ENCODE measurements around the gene FGFBP3.

Gene FGFBP3, protein sequence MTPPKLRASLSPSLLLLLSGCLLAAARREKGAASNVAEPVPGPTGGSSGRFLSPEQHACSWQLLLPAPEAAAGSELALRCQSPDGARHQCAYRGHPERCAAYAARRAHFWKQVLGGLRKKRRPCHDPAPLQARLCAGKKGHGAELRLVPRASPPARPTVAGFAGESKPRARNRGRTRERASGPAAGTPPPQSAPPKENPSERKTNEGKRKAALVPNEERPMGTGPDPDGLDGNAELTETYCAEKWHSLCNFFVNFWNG

DNA sequence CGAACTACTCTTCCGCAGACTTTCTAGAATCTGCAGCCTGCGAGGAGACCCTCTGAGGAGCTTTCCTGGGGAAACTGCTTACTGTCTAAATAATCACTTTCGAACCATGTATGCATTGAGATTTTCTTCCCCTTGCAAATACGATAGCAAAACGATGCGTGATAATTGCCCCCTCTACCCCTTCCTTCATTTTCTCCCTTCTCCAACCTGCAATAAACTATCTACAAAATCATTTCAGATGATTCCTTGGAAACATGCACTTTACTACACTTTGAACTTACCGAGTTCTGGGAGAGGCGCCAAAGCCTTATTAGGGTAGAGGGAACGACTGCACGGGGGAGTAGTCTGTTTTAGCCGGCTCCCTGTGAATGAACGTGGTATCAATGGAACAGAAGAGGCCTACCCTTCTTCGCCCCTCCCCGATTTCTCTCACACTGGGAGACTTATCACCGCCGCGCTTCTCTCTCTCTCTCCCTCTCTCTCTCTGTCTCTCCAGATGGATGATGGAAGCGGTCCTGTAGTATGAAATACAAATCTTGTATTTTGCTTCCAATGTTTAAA, at the start of gene FGFBP3:
FGFBP3 (minus strand) TSS at position 370 of the 561 bp plus-strand sequence. CDS start 517 bp downstream, outside the sequence.
- DNase-seq = no peak

DNA sequence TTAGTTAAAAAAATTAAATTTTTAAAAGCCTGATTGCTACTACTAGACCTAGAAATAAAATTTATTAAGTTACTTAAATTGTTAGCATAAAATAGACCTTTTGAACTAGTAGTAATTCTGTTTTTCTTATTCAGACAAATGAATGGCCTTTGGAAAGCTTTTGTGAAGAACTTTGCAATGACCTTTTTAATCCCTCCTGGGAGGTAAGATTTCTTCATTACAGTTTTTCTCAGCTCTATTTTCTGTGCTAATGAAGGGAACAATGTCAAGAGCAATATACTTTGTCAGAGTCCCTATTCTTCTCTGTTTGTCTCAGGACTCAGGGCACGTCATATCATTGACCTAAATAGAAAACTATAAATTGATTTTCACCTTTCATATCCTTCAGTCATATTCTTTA, 47.8 kb upstream of the FGFBP3 start:
- DNase-seq = no peak

GRCh38 chr10:91955114-91955513, 45.8 kb upstream of the FGFBP3 start:
- no peak for DNase-seq

DNA sequence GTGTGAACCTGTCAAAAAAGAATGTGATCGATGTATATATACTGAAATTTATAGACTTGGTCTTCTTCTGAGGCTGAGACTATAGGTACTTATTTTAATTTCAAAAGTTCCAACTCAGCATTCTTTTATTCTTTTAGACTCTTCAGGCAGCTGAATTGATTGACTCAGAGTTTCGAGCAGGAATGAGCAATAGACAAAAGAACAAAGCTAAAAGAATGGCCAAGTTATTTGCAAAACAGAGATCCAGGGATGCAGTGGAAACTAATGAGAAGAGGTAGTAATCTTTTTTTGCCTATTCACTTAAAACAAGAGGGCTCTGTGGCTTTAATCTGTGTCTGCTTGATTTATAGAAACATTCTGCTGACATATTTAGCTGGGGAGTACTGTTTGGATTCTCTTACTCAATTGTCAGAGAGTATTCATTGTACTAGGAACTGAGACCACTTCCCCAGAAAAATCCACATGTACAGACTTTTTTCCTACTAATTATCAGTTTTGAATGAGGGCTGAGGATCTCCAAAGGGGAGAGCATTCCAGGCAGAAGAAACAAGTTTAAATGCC, 44.4 kb upstream of the FGFBP3 start:
- no peak for DNase-seq

DNA sequence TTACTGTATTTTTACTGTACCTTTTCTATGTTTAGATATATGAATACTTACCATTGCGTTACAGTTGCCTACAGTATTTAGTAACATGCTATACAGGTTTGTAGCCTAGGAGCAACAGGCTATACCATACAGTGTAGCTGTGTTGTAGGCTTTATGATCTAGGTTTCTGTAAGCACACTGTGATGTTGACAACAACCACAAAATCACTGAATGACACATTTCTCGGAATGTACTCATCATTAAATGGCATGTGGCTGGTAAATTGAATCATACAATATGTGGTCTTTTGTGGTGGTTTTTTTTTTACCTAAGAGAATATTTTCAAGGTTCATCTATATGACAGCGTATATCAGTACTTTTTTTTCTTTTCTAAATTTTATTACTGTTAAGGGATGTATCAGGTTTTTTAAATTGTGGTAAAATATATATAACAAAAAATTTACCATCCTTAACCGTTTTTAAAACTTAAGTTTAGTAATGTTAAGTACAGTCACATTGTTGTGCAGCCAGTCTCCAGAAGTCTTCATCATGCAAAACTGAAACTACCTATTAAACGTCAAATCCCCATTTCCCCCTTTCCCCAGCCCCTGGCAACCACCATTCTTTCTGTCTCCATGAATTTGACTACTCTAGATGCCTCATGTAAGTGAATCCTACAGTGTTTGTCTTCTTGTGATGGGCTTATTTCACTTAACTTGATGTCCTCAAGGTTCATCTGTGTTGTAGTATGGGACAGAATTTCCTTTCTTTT, 35.8 kb upstream of the FGFBP3 start:
- DNase-seq = no peak

GRCh38 chr10:91941426-91941825, 32.1 kb upstream of the FGFBP3 start:
- DNase-seq = no peak

DNA sequence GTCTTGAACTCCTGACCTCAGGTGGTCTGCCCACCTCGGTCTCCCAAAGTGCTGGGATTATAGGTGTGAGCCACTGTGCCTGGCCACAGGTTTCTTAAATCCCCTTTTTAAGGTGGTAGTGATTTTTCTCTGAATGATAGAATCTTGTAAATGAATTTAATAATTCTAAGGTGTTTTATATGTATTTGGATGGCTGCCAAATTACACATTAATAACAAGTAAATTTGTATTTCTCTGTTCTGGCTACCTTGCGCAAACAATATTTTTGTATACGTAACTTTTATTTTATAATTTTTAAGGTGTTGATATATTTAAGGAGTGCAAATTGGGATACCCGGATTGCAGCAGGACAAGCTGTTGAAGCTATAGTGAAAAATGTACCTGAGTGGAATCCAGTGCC, 30.4 kb upstream of the FGFBP3 start:
- no peak for DNase-seq

- DNase-seq = no peak
Measured at GRCh38 chr10:91935886-91936285, 26.6 kb upstream of the FGFBP3 start.

GRCh38 chr10:91932737-91933136, 23.5 kb upstream of the FGFBP3 start:
- DNase-seq = no peak

- DNase-seq = no peak
Measured at GRCh38 chr10:91931526-91932190, 22.4 kb upstream of the FGFBP3 start.

DNA sequence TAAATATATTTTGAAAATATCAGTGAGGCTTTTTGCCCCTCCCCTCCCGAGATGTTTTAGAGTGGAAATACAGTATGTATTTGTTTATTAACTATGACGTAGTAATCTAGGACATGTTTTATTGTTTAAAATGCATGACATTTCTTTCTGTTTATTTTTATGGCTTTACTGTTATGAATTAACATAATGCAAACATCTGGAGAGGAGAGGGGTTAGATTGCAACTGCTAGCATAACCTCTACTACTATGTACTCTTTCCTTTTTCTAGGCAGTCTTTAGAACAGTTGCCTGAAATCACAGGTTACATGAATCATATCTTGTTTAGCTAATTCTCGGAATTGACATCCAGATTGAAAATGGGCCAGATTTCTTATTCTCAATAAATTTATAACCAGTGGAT, 21.7 kb upstream of the FGFBP3 start:
- DNase-seq = no peak

DNA sequence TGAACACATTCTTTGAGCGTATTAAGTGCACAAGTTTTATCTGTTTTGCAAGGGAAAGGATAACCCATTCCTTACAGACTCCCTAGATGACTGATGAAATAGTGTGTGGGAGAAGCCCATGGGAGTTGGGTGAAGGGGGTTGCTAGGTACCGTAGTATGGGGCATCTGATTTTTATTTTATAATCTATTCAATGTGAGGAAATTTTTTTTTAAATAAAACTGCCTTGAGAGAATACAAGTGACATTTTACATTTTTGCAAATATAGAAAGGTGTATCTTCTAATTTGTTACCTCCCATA, 15.7 kb upstream of the FGFBP3 start:
- DNase-seq = no peak

GRCh38 chr10:91924212-91925021, 15.1 kb upstream of the FGFBP3 start:
- no peak for DNase-seq

GRCh38 chr10:91923371-91924211, 14.3 kb upstream of the FGFBP3 start, which contains the start of gene BTAF1:
BTAF1 (plus strand) TSS chr10:91923770; CDS start chr10:91924077, 307 bp downstream.
- no peak for DNase-seq

GRCh38 chr10:91919651-91920050, 10.4 kb upstream of the FGFBP3 start:
- no peak for DNase-seq

GRCh38 chr10:91910467-91910866, 1.2 kb upstream of the FGFBP3 start:
- no peak for DNase-seq

GRCh38 chr10:91908337-91909116, 759 bp downstream of the FGFBP3 start:
- DNase-seq = no peak

- DNase-seq = no peak
Measured at GRCh38 chr10:91907914-91908336, 1.4 kb downstream of the FGFBP3 start.

- no peak for DNase-seq
Measured at GRCh38 chr10:91907033-91907594, 2.2 kb downstream of the FGFBP3 start.
